Measurements from ENCODE around the gene ADA. TPM values are rescaled to one million over a fixed set of nuclear protein-coding genes. Genes with fewer than 3 reads are reported as not detected.

Gene ADA
- polyA plus RNA-seq, 1 experiment, result 12.6 TPM

DNA sequence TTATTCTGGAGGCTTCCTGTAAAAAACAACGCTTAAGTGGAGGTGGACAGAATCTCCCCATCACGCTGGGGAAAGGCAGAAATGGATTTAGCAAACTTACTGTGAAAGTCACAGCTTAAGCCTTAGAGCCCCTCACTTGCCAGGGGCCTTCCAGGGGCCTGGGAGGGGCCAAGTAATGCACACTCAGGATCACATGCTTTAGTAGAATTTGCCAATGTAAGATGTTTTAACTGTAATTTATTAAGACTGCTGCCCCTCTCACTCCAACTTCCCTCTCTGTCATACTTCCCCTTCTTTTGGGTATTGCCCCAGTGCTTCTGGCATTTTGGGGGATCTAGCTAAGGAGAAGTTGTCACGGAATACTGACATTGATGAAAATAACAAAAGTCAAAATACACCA is 12.6 kb upstream of the ADA start:
- H3K4me3 ChIP-seq (ENCODE audit: low read depth, low read length), result no peak overlapping the region
- no peak overlapping the region for H3K27ac ChIP-seq (ENCODE audit: low read depth, low read length)
- H3K27me3 ChIP-seq (ENCODE audit: control insufficient read depth, insufficient read depth, low read length), result peaks cover 24% of the 10 kb centered on the region
- DNase-seq (ENCODE audit: low read depth, low spot score), result no peak
- CTCF ChIA-PET, result interaction anchor here (1.1 kb wide), 1 partner anchor 20 kb away, joined by 3 read pairs; no protein-coding TSS in a partner anchor
- TF ChIP-seq CTCF (IDR thresholded peaks at IDR 0.05; ENCODE audit: low read depth, low read length), result no peak
- no peaks in the 10 kb centered on the region for H3K9me3 ChIP-seq (ENCODE audit: control insufficient read depth, insufficient read depth, low read length)
- POLR2A ChIA-PET, result no interaction called here

- CTCF ChIA-PET, result interaction anchor here (1.1 to 1.7 kb wide), 2 partner anchors 71 to 85 kb away, joined by 3 to 5 read pairs; no protein-coding TSS in a partner anchor
- DNase-seq (ENCODE audit: low read depth, low spot score), result no peak
- POLR2A ChIA-PET, result no interaction called here
- no peak for TF ChIP-seq CTCF (IDR thresholded peaks at IDR 0.05; ENCODE audit: low read depth, low read length)
- H3K9me3 ChIP-seq (ENCODE audit: control insufficient read depth, insufficient read depth, low read length), result peaks cover 5% of the 10 kb centered on the region
- H3K27me3 ChIP-seq (ENCODE audit: control insufficient read depth, insufficient read depth, low read length), result peaks cover 35% of the 10 kb centered on the region
- H3K4me3 ChIP-seq (ENCODE audit: low read depth, low read length), result no peak overlapping the region
- H3K27ac ChIP-seq (ENCODE audit: low read depth, low read length), result no peak overlapping the region
These were observed 10.8 kb upstream of the ADA start for GRCh38 chr20:44662261-44662660.

GRCh38 chr20:44660581-44660980 is 9.1 kb upstream of the ADA start:
- TF ChIP-seq CTCF (IDR thresholded peaks at IDR 0.05; ENCODE audit: low read depth, low read length), result no peak
- no peak for DNase-seq (ENCODE audit: low read depth, low spot score)
- Histone ChIP-seq H3K27ac (ENCODE audit: low read depth, low read length) (no peak overlapping the region), H3K4me3 (ENCODE audit: low read depth, low read length) (no peak overlapping the region), H3K27me3 (ENCODE audit: control insufficient read depth, insufficient read depth, low read length) (peaks cover 42% of the 10 kb centered on the region), H3K9me3 (ENCODE audit: control insufficient read depth, insufficient read depth, low read length) (peaks cover 5% of the 10 kb centered on the region)
- CTCF ChIA-PET, result no interaction called here
- POLR2A ChIA-PET, result no interaction called here

- TF ChIP-seq CTCF (IDR thresholded peaks at IDR 0.05; ENCODE audit: low read depth, low read length), result no peak
- Histone ChIP-seq H3K27ac (ENCODE audit: low read depth, low read length) (no peak overlapping the region), H3K27me3 (ENCODE audit: control insufficient read depth, insufficient read depth, low read length) (peaks cover 45% of the 10 kb centered on the region), H3K4me3 (ENCODE audit: low read depth, low read length) (no peak overlapping the region), H3K9me3 (ENCODE audit: control insufficient read depth, insufficient read depth, low read length) (peaks cover 5% of the 10 kb centered on the region)
- DNase-seq (ENCODE audit: low read depth, low spot score), result no peak
- ChIA-PET CTCF (no interaction called here), POLR2A (no interaction called here)
These were observed 8.4 kb upstream of the ADA start for GRCh38 chr20:44659931-44660330.

DNA sequence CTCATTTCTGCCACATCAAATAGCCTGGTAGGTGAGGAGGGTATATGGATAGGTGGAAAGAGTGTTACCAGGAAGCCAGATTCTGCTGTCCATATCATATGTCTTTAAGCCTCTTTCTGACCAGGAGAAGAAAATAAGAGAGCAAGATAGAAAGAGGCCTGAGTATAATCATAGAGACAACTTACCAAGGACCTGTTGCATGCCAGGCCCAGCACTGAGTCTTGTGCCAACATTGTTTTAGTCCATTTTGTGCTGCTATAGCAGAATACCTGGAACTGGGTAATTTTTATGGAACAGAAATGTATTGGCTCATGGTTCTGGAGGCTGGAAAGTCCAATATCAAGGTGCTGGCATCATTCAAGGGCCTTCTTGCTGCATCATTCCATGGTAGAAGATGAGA is 7.3 kb upstream of the ADA start:
- Histone ChIP-seq H3K27me3 (ENCODE audit: control insufficient read depth, insufficient read depth, low read length) (peaks cover 48% of the 10 kb centered on the region), H3K4me3 (ENCODE audit: low read depth, low read length) (no peak overlapping the region), H3K27ac (ENCODE audit: low read depth, low read length) (no peak overlapping the region), H3K9me3 (ENCODE audit: control insufficient read depth, insufficient read depth, low read length) (peaks cover 5% of the 10 kb centered on the region)
- ChIA-PET CTCF (no interaction called here), POLR2A (no interaction called here)
- DNase-seq (ENCODE audit: low read depth, low spot score), result no peak
- TF ChIP-seq CTCF (IDR thresholded peaks at IDR 0.05; ENCODE audit: low read depth, low read length), result no peak

Measured in AG04450 (cell line).